Cerebellar cortex (tissue), 1 donor: ENCODE results near the gene RABAC1.
A peak's percentile ranks its signal among the peaks of the same experiment; 100 is the strongest.

Experiments
- DNase-seq: peaks from one replicate; pipeline ENCODE4 v3.0.0-alpha.2; 2015; ENCODE audit warnings: low spot score

The RABAC1 gene

DNA sequence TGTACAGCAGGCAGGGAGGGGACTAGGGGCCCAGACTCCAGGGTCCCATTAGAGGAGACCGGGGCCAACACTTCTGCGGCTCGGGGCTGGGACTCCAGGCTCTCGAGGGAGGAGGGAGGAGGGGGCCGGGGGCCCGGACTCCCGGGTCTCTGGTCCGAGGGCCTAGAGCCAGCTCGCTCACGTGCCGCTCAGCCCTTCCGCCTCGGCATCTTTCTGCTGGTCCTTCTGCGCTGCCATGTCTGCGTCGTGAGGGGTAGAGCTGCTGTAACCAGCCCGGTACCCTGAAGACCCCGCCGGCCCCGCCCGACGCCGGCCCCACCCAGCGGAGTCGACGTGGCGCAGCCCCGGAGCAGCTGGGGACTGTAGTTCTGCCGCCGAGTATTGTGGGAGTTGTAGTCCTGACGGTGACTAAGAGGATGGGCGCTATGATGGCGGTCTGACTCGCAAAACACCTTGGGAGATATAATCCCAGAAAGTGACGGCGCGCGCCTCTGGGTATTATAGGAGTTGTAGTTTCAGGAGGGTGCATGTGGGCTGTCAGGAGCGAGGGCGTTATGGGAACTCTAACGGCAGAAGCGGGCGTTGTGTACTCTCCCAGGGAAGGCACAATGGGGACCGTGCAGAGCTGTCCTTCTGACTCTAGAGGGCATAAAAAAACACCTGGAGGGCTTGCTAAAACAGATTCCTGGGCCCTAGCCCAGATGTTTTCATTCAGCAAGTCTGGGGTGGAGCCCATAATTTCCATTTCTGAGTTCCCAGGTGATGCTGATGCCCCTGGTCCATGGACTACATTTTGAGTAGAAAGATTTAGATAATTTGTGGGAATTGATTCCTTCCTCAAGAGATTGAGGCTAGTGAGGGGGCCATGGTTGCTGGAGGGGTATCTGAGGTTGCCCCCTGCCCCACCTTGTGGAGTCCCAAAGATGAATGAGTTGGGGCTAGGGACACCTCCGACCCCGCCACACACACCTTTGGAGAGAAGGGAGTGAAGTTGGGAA is at the start of gene RABAC1:
TSS of gene RABAC1 (minus strand) at position 266 of the 998 bp plus-strand sequence. CDS start at position 237, 29 bp downstream.
- peak; percentile 97 for DNase-seq

GRCh38 chr19:42006569-42006968 is 47.4 kb upstream of the RABAC1 start:
- no peak for DNase-seq

GRCh38 chr19:42005504-42005903 is 46.4 kb upstream of the RABAC1 start:
- no peak for DNase-seq

DNA sequence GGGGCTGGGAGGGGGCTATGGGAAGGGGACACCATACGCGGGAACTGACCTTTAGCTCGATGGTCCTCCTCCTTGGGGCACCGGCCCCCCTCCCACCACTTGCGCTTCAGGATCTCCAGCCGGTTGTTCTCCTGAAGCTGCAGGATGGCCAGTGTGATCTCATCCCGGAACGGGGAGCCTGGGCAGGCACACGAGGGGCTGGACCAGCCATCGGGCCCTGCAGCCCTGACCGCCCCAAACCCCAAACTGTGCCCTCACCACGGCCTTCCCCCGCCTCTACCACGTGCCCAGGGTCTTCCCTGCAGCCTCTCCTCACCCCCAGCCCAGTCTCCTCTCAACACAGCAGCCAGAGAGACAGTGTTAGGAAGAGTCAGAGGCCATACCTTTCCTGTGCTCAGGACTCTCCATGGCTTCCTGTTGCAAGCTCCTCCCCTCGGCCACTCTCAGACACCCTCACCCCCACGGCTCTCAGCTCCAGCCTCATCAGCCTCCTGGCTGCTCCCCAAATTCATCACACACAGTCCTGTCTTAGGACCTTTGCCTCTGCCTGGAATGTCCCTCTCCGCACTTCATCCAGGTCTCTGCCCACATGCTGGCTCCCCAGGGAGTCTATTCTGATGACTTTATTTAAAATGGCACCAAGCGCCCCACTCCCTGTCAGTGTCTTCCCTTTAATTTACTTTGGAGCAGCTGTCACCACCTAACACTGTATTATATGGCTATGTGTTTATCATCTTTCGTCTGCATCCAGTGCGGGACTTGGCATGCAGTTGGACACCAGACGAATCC is 44.6 kb upstream of the RABAC1 start:
- DNase-seq: no peak

DNA sequence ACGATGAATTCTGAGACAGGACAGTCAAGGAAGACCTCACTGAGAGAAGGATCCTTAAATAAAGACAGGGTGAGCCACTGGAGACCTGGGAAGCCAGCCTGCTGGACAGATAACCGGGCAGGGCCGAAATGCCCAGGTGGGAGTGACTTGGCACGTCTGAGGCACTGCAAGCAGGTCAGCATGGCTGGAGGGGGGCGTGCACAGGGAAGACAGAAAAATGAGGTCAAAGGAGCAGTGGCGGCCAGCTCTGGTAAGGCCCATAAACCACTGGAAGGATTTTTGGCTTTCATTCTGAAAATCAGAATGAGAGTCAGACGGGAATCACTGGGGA is 40.7 kb upstream of the RABAC1 start:
- peak; percentile 58 for DNase-seq

DNA sequence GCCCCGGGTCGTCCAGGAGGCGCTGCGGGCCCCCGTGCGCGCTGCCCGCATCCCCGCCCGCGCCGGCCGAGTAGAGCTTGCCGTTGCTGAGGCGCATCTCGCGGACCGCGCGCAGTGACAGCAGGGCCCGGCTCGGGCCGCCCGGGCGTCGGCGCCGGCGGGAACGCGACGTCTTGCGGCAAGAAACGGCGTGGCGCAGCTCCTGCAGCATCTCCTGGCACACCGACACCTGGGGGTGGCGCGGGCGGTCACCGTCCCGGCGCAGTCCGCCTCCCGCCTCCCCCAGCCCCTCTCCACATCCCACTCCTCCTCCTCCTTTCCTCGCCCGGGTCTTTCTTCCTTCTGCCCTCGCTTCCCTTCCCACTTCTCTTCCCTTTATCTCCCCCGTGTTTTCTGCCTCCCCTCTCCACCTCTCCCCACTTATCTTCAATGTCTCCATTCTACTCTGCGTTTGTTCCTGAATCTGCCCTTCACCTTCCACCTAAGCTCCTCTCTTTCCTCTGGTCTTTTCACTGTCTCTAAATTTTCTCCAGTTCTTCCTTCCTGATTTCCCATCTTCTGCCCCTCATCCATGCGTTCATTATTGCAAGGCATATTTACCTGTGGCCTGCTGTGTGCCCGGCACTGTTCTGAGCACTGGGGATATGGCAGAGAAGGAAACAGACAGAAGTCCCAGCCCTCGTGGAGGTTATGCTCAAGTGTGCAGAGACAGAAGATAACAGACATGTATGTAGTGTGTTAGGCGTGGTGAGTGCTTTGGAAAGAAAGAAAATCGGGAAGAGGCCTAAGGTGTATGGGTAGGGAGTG is 40.2 kb upstream of the RABAC1 start:
- DNase-seq: peak; percentile 16

DNA sequence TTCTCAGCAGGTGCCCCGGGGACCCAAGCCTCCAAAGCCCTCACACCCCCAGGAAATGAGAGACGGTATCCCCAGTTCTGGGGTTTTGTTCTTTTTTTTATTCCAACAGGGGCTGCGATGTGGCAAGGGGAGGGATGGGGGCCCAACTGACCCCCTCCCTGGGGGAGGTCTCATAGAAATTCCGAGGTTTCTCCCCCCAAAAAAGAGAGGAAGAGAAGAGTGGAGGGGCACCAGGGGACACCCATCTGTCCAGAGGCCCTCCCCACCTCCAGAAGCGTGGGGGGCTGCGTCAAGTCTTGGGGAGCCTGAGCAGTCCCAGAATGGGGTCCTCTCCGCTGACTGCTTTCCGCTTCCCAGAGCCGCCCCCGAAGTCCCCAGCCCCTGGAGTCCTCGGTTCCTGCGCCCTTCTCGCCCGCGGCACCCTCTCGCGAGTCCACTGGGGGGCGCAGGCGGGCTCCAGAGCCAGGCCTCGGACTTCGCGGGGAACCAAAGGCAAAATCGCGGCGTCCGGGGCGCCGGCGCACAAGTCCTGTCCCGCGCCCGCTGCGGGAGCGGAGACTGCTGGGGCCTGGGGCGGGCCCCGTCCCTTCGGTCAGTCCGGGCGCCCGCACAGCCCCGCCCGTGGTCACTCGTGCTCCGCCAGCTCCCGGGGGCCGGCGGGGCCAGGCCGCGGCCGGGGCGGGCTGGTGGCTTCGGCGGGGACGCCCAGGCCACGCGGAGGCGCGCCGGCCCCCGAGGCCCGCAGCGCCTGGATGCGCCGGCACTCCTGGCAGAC is 39.3 kb upstream of the RABAC1 start:
- peak; percentile 64 for DNase-seq

DNA sequence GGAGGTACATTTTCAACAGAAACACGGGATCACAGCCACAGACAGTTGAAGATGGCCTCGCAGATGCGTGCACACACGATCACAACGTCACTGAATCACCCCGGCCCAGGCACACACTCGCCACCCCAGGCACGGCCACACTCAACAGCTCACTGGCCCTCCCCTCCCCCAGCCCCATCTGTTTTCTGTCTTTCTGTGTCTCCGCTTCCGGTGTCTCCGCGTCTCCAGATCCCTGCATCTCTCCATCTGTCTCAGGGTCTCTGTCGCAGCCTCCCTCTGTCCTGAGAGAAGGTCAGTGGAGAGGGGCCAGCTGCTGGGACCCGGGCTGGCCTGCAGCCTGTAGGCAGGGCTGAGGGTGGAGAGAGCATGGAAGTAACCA is 38.7 kb upstream of the RABAC1 start:
- DNase-seq: peak; percentile 40

GRCh38 chr19:41997121-41997850 is 38.2 kb upstream of the RABAC1 start:
- DNase-seq: peak; percentile 21

- DNase-seq: peak; percentile 83
Observed at GRCh38 chr19:41995959-41996797, 37.1 kb upstream of the RABAC1 start.

DNA sequence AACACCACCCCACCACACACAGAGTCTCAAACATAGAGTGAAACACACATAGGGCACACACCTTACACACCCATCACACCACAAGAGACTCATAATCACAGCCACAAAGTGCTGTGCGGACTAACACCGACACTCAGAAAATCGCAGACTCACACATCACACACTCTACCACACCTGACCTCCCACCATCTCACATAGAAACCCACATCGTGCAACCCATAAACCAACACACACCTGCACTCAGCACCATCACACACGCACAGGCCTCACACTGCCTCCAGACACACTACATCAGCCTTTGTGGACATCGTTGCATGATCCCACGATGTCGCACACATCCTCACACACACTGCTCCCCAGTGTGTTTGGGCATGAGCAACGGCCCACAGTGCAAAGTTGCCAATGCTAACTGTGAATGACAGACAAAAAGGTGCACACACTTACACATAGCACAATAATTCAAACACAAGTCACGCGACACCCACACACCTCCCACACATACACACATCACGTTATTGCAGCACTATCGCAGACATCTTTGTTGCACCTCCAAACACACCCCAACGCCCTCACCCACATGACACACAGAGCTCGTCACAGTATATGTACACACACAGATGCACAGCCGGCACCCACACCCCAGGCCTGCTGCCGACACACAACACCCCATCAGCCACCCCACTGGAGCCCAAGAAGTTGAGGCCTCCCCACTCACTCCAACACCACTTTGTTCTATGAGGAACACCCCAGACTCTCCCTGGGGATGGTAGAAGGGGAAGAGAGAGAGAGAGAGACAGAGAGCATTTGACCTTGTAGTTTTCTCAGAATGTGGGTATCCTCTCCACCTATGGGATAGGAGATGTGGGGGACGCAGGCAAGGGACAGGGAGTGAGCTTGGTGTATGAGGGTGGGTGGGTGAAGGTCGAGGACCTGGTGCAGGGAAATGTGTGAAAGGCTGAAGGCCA is 36.2 kb upstream of the RABAC1 start:
- no peak for DNase-seq

GRCh38 chr19:41994521-41994971 is 35.4 kb upstream of the RABAC1 start:
- peak; percentile 9 for DNase-seq

GRCh38 chr19:41993612-41994483 is 34.7 kb upstream of the RABAC1 start, which contains the start of gene ATP1A3:
Gene ATP1A3, minus strand, starts transcription at chr19:41994230. Its CDS starts 154 bp downstream, at chr19:41994076.
- DNase-seq: peak; percentile 79

DNA sequence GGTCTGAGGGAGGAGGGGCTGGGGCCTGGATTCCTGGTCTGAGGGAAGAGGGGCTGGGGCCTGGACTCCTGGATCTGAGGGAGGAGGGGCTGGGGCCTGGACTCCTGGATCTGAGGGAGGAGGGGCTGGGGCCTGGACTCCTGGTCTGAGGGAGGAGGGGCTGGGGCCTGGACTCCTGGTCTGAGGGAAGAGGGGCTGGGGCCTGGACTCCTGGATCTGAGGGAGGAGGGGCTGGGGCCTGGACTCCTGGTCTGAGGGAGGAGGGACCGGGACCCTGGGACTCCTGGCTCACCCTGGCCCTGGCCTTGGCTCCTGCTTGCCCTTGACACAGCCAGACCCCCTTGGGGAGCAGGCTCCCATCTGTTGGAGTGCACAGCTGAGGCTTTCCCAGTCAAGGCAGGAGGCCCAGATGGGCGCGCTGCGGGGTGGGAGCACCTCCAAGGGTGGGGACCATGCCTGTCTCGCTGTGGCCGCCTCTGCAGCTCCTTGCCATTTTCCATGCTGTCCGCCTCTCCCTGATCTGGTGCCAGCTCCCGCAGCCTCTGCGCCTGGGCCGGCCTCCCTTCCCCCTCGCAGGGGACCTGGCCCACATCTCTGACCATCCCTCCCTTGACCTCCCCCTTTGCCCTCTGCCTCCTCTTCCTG is 32.9 kb upstream of the RABAC1 start:
- DNase-seq: peak; percentile 53

- peak; percentile 13 for DNase-seq
Observed at GRCh38 chr19:41991025-41991424, 31.9 kb upstream of the RABAC1 start.

- DNase-seq: no peak
Observed at GRCh38 chr19:41990615-41991014, 31.5 kb upstream of the RABAC1 start.

- no peak for DNase-seq
Observed at GRCh38 chr19:41990028-41990427, 30.9 kb upstream of the RABAC1 start.
